NOMO-1 treated with DMSO at 0.1 percent for 48 hours (cell line): ENCODE results near the gene BACH2.
"Not testable (repeated sequence)": the region's sequence is repeated elsewhere in the genome, so short reads cannot be mapped to it uniquely, and the experiment has no call there.

Source experiments
- DNase-seq: peaks from one replicate; lab custom pipeline; 2025; ENCODE audit not compliant: unreplicated experiment; lab: John Stamatoyannopoulos, UW

Gene BACH2

GRCh38 chr6:90186637-90187371 is 109.8 kb downstream of the BACH2 start:
- DNase-seq = peak; percentile 91

- no peak for DNase-seq
These were observed 110.6 kb downstream of the BACH2 start for GRCh38 chr6:90186026-90186425.

- DNase-seq = peak; percentile 57
These were observed 112.0 kb downstream of the BACH2 start for GRCh38 chr6:90184334-90185298.

GRCh38 chr6:90183587-90184333 is 112.9 kb downstream of the BACH2 start:
- DNase-seq = no peak

GRCh38 chr6:90180526-90180925 is 116.1 kb downstream of the BACH2 start:
- DNase-seq = no peak

- peak; percentile 8 for DNase-seq
These were observed 117.2 kb downstream of the BACH2 start for GRCh38 chr6:90179190-90180169.

GRCh38 chr6:90178384-90178855 is 118.2 kb downstream of the BACH2 start:
- peak; percentile 59 for DNase-seq

- no peak for DNase-seq
These were observed 118.9 kb downstream of the BACH2 start for GRCh38 chr6:90177544-90178383.

GRCh38 chr6:90175627-90176538 is 120.8 kb downstream of the BACH2 start:
- DNase-seq = peak; percentile 33

- no peak for DNase-seq
These were observed 123.2 kb downstream of the BACH2 start for GRCh38 chr6:90173262-90173925.

GRCh38 chr6:90170601-90171000 is 126.0 kb downstream of the BACH2 start:
- DNase-seq = no peak

GRCh38 chr6:90169374-90169773 is 127.3 kb downstream of the BACH2 start:
- DNase-seq = no peak

- no peak for DNase-seq
These were observed 127.9 kb downstream of the BACH2 start for GRCh38 chr6:90168693-90169131.

GRCh38 chr6:90167514-90168379 is 128.9 kb downstream of the BACH2 start:
- no peak for DNase-seq

- DNase-seq = not testable (repeated sequence)
These were observed 130.3 kb downstream of the BACH2 start for GRCh38 chr6:90166155-90166924.
